Endothelial cell of umbilical vein (primary cell): ENCODE results near the gene DGCR2. TPM values are rescaled to one million over a fixed set of nuclear protein-coding genes. Genes with fewer than 3 reads are reported as not detected.

Source experiments
- BruUV-seq: library from RNA; stranded (reverse); fragments of 400-500 nt; replicated peaks from 2 replicates; lab custom pipeline; 2021; lab: Mats Ljungman, UMichigan
- CTCF ChIA-PET: fragments of 300-600, 350-600 bp; sonication (Branson Sonifier 250); formaldehyde crosslinking; loops from one replicate; lab custom pipeline; 2021; ENCODE audit warnings: antibody characterized with exemption, inconsistent platforms; lab: Charles Lee
- POLR2A ChIA-PET: fragments of 300-600, 350-600 bp; sonication (Branson Sonifier 250); formaldehyde crosslinking; loops from one replicate; lab custom pipeline; 2021; ENCODE audit warnings: antibody characterized with exemption, inconsistent platforms; lab: Charles Lee
- DNase-seq: peaks from one replicate; pipeline ENCODE4 v3.0.0-alpha.2; 2011; ENCODE audit warnings: low read depth, low spot score
- FAIRE-seq: peaks from 2 replicates; lab custom pipeline; 2011; peaks lifted over from hg19 to GRCh38; lab: Jason Lieb, UNC
- H2AFZ ChIP-seq: 2 replicates; pipeline ENCODE4 v1.6.0; 2012; ENCODE audit warnings: low read depth, low read length, control low read depth, inconsistent platforms
- H3K27ac ChIP-seq: 2 replicates; pipeline ENCODE4 v1.5.1; 2011; ENCODE audit warnings: low read depth, mild to moderate bottlenecking, control low read depth, low read length, moderate library complexity; ENCODE audit not compliant: insufficient read depth
- H3K27me3 ChIP-seq, 2 experiments: 2 replicates each; pipeline versions ENCODE4 v1.6.0 to v1.6.1; 2011; ENCODE audit warnings: low read length in 2 of 2, mixed read lengths in 1 of 2; ENCODE audit not compliant: control insufficient read depth in 2 of 2, insufficient read depth in 2 of 2
- H3K36me3 ChIP-seq, 2 experiments: 2 replicates in 1 of 2; 3 replicates in 1 of 2; pipeline ENCODE4 v1.5.1; 2011; ENCODE audit warnings: low read length in 2 of 2, mild to moderate bottlenecking in 1 of 2, moderate library complexity in 1 of 2; ENCODE audit not compliant: control insufficient read depth in 2 of 2, insufficient read depth in 2 of 2; ENCODE audit errors: extremely low read depth in 1 of 2
- H3K4me1 ChIP-seq: 3 replicates; pipeline ENCODE4 v1.5.1; 2011; ENCODE audit warnings: mild to moderate bottlenecking, low read length; ENCODE audit not compliant: control insufficient read depth, insufficient read depth; ENCODE audit errors: extremely low read depth
- H3K4me2 ChIP-seq: 2 replicates; pipeline ENCODE4 v1.6.1; 2011; ENCODE audit warnings: low read length, control low read depth, mixed read lengths; ENCODE audit not compliant: insufficient read depth
- H3K4me3 ChIP-seq, 3 experiments: fragments of 200-600 bp in 1 of 3; sonication (generic), shearing (Covaris generic) in 1 of 3; replicated peaks in 1 of 3; 2 replicates each; pipeline ENCODE4 v1.5.1; 2011 to 2016; ENCODE audit warnings: control low read depth in 3 of 3, low read length in 3 of 3, mild to moderate bottlenecking in 2 of 3, inconsistent platforms in 1 of 3, low read depth in 1 of 3, moderate library complexity in 1 of 3; ENCODE audit not compliant: insufficient read depth in 1 of 3
- H3K79me2 ChIP-seq: 2 replicates; pipeline ENCODE4 v1.6.0; 2012; ENCODE audit warnings: low read length, inconsistent platforms; ENCODE audit not compliant: control insufficient read depth, insufficient read depth
- H3K9ac ChIP-seq: replicated peaks from 2 replicates; pipeline ENCODE3; 2011; ENCODE audit warnings: low read length, control low read depth; ENCODE audit not compliant: insufficient read depth; ENCODE audit errors: extremely low read depth
- H3K9me1 ChIP-seq: replicated peaks from 3 replicates; pipeline ENCODE4 v1.6.0; 2011; ENCODE audit warnings: mild to moderate bottlenecking, low read length; ENCODE audit not compliant: control insufficient read depth, insufficient read depth; ENCODE audit errors: extremely low read depth
- H3K9me3 ChIP-seq: replicated peaks from 2 replicates; pipeline ENCODE4 v1.5.1; 2012; ENCODE audit warnings: low read length, inconsistent platforms; ENCODE audit not compliant: control insufficient read depth, insufficient read depth
- H4K20me1 ChIP-seq: replicated peaks from 2 replicates; pipeline ENCODE3; 2011; ENCODE audit warnings: mild to moderate bottlenecking, low read length; ENCODE audit not compliant: control insufficient read depth, insufficient read depth; ENCODE audit errors: extremely low read depth
- CTCF ChIP-seq, 2 donors: IDR thresholded peaks; 1 replicate in 1 of 2; 2 replicates in 1 of 2; pipeline ENCODE4 v1.5.1; 2011; ENCODE audit warnings: low read length in 2 of 2, mild to moderate bottlenecking in 2 of 2, moderate library complexity in 2 of 2, control low read depth in 1 of 2, inconsistent platforms in 1 of 2, low read depth in 1 of 2; ENCODE audit not compliant: insufficient read depth in 1 of 2; ENCODE audit errors: extremely low read depth in 1 of 2
- EZH2 ChIP-seq: IDR thresholded peaks from 2 replicates; pipeline ENCODE4 v1.6.1; 2012; ENCODE audit warnings: borderline replicate concordance, low read depth, mild to moderate bottlenecking, moderate library complexity, low read length, inconsistent platforms; ENCODE audit not compliant: severe bottlenecking
- FOS ChIP-seq: IDR thresholded peaks from 2 replicates; pipeline ENCODE4 v1.6.1; 2011; ENCODE audit warnings: mild to moderate bottlenecking, low read length, moderate library complexity, borderline replicate concordance; ENCODE audit not compliant: insufficient read depth
- GATA2 ChIP-seq: IDR thresholded peaks from 2 replicates; pipeline ENCODE4 v1.7.0; 2011; ENCODE audit warnings: low read depth, mild to moderate bottlenecking, moderate library complexity, mixed read lengths, low read length; ENCODE audit not compliant: insufficient read length, insufficient read depth
- JUN ChIP-seq: IDR thresholded peaks from 2 replicates; pipeline ENCODE4 v1.6.1; 2011; ENCODE audit warnings: borderline replicate concordance, low read depth; ENCODE audit not compliant: insufficient read length, insufficient read depth
- MAX ChIP-seq: IDR thresholded peaks from 2 replicates; pipeline ENCODE4 v1.6.1; 2011; ENCODE audit not compliant: insufficient read depth, insufficient read length
- MYC ChIP-seq: IDR thresholded peaks from one replicate; pipeline ENCODE4 v1.6.1; 2011; ENCODE audit warnings: mild to moderate bottlenecking, low read depth, low read length
- POLR2A ChIP-seq: IDR thresholded peaks from 2 replicates; pipeline ENCODE4 v1.6.1; 2012; ENCODE audit warnings: low read depth, mild to moderate bottlenecking, control low read depth, low read length
- POLR2AphosphoS5 ChIP-seq: IDR thresholded peaks from 2 replicates; pipeline ENCODE4 v1.6.1; 2012; ENCODE audit warnings: low read depth, mild to moderate bottlenecking, control low read depth, low read length, moderate library complexity; ENCODE audit not compliant: insufficient read depth
- dilution Hi-C: fragments of 300-500 bp; cut with MboI; formaldehyde crosslinking; loops from one replicate; pipeline ENCODE4 v1.15.0; 2019; ENCODE audit warnings: low sequenced_read_pairs; ENCODE audit not compliant: extremely low pct_ligation_motif_present
- intact Hi-C: fragments of 100-400 bp; cut with micrococcal nuclease; formaldehyde crosslinking; loops from one replicate; pipeline ENCODE4 v1.10.0; 2022
- polyA plus RNA-seq, 4 experiments: library from polyadenylated mRNA; depleted of rRNA in 3 of 4; stranded (reverse) in 3 of 4; unstranded in 1 of 4; fragments of >200 nt; gene quantifications; 2 replicates each; pipeline versions ENCODE4 v1.2.1 to v1.2.3, GENCODE V29; 2011 to 2012; ENCODE audit warnings: missing spikeins in 1 of 4
- total RNA-seq: library from RNA; stranded (reverse); gene quantifications from 2 replicates; pipeline ENCODE4 v1.2.3, GENCODE V29; 2021

DGCR2 gene
- total and polyA plus RNA-seq, 2 donors (not counting 3 experiments of a cell fraction or from before 2014, with no cell fraction given): 44.8 to 51.2 TPM

GRCh38 chr22:18991821-18992442, 130.3 kb downstream of the DGCR2 start:
- H3K27me3 ChIP-seq: no peaks in the 10 kb centered on the region
- no peak overlapping the region for H2AFZ ChIP-seq
- DNase-seq (no peak), FAIRE-seq (no peak)
- no peak overlapping the region for H3K27ac ChIP-seq
- no peaks in the 10 kb centered on the region for H4K20me1 ChIP-seq
- TF ChIP-seq POLR2AphosphoS5 (no peak), FOS (no peak), GATA2 (no peak), MAX (no peak), MYC (no peak), POLR2A (no peak)
- no peaks in the 10 kb centered on the region for H3K36me3 ChIP-seq
- no peak overlapping the region for H3K4me2 ChIP-seq
- no peaks in the 10 kb centered on the region for H3K9me3 ChIP-seq
- dilution Hi-C loops (no loop called here), intact Hi-C loops (no loop called here)
- POLR2A ChIA-PET: no interaction called here
- H3K79me2 ChIP-seq: no peaks in the 10 kb centered on the region
- H3K9me1 ChIP-seq: no peaks in the 10 kb centered on the region
- no TSS peak for BruUV-seq
- H3K4me1 ChIP-seq: no peaks in the 10 kb centered on the region
- H3K9ac ChIP-seq: no peak overlapping the region
- CTCF ChIA-PET: no interaction called here
- H3K4me3 ChIP-seq: no peak overlapping the region

GRCh38 chr22:18991138-18991432, 131.1 kb downstream of the DGCR2 start:
- no peaks in the 10 kb centered on the region for H3K36me3 ChIP-seq
- DNase-seq: no peak
- no peak overlapping the region for H2AFZ ChIP-seq
- dilution Hi-C loops: no loop called here
- no peaks in the 10 kb centered on the region for H3K79me2 ChIP-seq
- POLR2A ChIA-PET: no interaction called here
- no peak overlapping the region for H3K4me3 ChIP-seq
- BruUV-seq: no TSS peak
- H3K27me3 ChIP-seq: no peaks in the 10 kb centered on the region
- no peak overlapping the region for H3K27ac ChIP-seq
- H3K9ac ChIP-seq: no peak overlapping the region
- FAIRE-seq: no peak
- TF ChIP-seq MAX (no peak), POLR2A (no peak), POLR2AphosphoS5 (no peak), GATA2 (no peak), MYC (no peak), CTCF (IDR thresholded peaks at IDR 0.05; ENCODE audit: extremely low read depth in 1 of 2, insufficient read depth in 1 of 2, low read depth in 1 of 2, low read length in 2 of 2) (no peak), JUN (no peak), EZH2 (no peak), FOS (no peak)
- no peaks in the 10 kb centered on the region for H3K9me3 ChIP-seq
- H3K9me1 ChIP-seq: no peaks in the 10 kb centered on the region
- H3K4me1 ChIP-seq: no peaks in the 10 kb centered on the region
- CTCF ChIA-PET: no interaction called here
- H4K20me1 ChIP-seq: no peaks in the 10 kb centered on the region
- intact Hi-C loops: no loop called here
- no peak overlapping the region for H3K4me2 ChIP-seq
